Measurements from ENCODE around the gene SRSF5.
"Not testable (repeated sequence)": the region's sequence is repeated elsewhere in the genome, so short reads cannot be mapped to it uniquely, and the experiment has no call there.

SRSF5 gene

DNA sequence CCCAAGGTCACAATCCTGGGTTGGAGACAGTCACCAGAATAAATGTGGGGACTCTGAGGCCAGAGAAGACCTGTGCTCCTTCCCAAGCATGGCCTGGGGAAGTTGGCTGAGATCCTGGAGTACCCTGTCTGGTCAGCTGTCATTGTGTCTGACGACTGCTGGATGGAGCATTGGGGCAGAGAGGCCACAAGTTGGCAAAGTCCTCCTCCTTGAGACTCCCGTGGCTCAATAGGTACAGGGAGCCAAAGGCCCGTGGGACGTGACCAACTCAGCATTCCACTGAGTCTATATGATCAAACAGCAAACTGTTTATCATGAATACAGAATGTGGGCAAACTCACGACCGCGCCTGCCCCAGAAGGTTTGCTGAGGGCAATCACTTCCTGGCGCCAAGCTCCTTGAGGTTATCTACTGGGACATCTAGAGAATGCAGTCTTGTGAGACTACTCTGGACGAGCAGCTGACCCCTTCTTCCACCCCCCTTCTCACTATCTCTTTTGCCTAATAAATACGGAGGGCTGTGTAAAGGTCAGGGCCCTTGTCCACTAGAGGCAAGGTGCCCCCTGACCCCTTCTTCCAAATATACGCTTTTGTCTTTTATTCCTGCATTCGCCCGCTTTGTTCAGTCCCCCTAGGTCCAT lies 44.4 kb downstream of the SRSF5 start:
- DNase-seq: no peak

DNA sequence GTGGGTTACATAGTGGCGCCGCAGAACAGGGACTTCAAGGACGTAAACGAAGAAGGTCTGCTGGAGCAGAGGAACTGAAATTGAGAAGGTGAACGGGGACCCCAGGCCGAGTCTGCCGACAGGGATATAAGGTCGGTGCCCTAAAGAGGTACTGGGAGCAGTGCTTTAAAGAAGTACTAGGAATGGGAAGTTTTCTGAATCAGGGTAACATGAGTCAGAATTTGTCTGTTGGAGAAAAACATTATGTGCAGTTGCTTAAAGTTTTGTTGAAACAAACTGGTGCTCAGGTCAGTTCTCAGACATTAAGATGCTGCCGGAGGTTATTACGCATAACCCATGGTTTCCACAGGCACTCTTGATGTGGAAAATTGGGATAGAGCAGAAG lies 44.9 kb downstream of the SRSF5 start:
- DNase-seq: no peak

DNA sequence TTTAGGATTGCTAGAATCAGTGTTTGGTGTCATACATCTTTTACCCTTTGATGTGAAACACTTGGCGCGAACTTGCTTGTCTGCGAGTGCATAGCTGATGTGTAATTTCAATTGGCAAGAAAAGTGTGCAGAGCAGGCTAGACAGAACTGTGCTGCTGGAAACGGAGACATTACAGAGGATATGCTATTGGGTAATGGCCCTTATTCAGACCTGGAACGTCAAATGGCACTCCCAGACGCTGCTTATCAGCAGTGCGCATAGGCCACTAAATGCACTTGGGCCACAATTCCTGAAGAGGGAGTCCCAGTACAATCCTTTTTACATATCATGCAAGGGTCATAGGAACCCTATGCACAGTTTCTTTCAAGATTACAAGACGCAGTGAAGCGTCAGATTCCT lies 45.8 kb downstream of the SRSF5 start:
- no peak for DNase-seq

DNA sequence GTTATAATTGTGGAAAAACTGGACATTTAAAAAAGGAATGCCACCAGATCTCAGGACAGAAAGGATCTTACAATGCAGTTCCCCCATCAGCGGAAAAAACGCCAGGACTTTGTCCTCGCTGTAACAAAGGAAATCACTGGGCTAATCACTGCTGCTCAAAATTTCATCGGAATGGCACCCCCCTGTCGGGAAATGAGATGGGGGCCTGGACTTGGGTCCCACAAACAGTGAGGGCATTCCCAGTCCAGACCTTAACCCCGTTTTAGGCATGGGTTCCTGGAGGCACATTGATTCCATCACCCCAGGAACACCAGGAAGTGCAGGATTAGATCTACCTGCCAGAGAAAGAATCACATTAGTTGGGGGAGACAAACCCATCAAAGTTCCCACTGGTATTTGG lies 46.4 kb downstream of the SRSF5 start:
- DNase-seq: not testable (repeated sequence)

DNA sequence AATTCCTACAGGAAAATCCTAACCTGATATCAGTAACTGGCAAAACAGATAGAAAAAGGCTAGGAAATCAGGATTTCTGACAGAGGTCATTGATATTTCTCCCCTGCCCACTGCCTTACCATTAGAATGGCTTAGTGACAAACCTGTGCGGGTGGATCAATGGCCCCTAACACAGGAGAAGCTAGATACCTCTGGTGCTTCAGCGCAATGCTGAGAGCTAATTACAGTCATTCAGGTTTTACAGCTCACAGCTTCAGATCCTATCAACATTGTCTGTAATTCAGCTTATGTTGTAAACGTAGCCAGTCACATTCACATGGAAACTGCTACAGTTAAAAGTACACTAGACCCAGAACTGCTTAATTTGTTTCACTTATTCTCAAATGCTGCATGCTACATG lies 47.5 kb downstream of the SRSF5 start:
- DNase-seq: no peak

DNA sequence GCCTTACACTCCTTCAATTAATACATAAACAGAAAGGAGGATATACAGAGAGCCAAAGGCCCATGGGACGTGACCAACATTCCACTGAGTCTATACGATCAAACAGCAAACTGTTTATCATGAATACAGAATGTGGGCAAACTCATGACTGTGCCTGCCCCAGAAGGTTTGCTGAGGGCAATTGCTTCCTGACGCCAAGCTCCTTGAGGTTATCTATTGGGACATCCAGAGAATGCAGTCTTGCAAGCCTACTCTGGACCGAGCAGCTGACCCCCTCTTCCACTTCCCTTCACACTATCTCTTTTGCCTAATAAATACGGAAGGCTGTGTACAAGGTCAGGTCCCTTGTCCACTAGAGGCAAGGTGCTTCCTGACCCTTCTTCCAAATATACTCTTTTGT lies 48.6 kb downstream of the SRSF5 start:
- DNase-seq: no peak

DNA sequence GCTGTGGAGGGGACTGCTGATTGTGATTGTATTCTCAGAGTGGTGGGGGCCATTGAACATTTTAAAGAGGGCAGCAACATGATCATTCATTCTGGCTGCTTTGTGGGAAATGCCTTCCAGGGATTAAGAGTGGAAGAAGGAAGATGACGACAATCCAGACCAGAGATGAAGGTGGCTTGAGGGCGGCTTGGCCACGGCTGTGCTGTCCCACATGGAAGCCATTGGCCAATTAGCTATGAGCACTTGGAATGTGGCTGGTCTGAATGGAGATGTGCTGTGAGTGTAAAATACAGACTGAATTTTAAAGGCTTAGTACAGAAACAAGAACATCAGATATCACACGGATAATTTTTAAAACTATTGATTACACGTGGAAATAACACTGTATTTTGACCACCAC lies 49.3 kb downstream of the SRSF5 start:
- no peak for DNase-seq

DNA sequence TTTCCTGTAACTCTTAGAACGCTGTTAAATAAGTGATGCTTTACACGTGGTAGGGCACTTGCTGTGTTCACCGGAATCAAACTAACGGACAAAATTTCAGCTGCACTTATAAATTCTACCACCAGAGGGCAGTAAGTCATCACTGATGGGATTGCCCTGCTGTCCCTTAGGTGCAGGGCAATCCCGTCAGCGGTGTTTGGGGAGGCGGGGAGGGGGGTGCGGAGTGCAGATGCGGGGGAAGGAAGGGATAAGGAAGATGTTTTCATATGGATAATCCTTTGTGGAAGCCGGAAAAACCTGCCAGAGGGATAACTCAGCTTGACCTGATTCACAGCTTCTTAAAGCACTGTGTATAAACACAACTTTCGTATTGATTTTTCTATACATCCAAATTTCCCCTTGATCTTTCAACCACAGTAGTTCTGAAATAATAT lies 51.8 kb downstream of the SRSF5 start:
- peak; percentile 86 for DNase-seq

DNA sequence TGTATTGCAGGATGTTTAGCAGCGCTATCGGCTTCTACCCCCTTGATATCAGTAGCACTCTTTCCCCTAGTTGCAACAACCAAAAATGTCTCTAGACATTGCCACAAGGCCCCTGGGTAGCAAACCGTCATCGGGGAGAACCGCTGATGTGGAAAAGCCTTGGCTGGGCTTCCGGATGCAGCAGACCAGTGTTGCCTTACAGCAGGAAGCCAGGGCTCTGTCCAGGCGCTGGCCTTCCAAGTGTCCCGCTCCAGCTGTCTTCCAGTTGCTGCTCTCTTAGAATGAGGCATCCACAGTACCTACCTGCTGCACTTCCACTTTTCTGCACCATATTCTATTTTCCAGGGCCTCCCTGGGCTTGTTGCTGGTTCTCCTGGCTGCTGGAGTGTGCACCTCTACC lies 52.7 kb downstream of the SRSF5 start:
- DNase-seq: no peak

DNA sequence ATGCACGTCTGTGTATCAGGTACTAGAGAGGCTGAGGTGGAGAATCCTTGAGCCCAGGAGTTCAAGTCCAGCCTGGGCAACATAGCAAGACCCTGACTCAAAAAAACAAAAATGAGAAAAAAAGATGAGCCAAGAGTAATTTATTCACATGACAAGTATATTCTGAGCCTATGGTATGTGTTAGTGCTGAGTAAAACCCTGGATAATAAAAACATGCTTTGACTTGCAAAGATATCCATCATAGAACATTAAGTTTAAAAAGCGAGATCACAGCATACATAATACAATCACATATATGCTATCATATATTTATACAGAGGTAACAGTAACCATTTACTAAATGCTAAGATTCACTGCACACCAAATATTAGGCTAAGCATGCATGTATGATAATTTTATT lies 54.0 kb downstream of the SRSF5 start:
- no peak for DNase-seq
